AG08396 (cell line): ENCODE data around the gene UGCG.
A peak's percentile ranks its signal among the peaks of the same experiment; 100 is the strongest.
"Not testable (repeated sequence)": the region's sequence is repeated elsewhere in the genome, so short reads cannot be mapped to it uniquely, and the experiment has no call there.

Source experiments
- DNase-seq: peaks from one replicate; pipeline ENCODE4 v3.0.0; 2012; ENCODE audit warnings: low spot score, mixed read lengths

UGCG gene

GRCh38 chr9:111955048-111955447, 58.4 kb downstream of the UGCG start:
- DNase-seq = no peak

- DNase-seq = peak; percentile 59
Observed at GRCh38 chr9:111957856-111958631, 61.4 kb downstream of the UGCG start.

- DNase-seq = peak; percentile 47
Observed at GRCh38 chr9:111959468-111960359, 63.1 kb downstream of the UGCG start.

DNA sequence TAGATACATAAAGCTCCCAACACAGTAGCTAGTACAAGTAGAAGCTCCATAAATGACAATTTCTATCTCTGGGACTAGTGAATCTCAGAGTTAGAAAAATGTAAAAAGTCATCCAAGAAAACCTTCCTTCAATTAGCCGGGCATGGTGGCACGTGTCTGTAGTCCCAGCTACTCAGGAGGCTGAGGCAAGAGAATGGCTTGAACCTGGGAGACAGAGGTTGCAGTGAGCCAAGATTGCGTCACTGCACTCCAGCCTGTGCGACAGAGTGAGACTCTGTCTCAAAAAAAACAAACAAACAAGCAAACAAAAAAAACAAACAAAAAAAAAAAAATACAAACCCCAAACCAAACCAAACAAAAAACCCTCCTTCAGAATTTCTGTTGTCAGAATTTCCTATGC, 63.9 kb downstream of the UGCG start:
- not testable (repeated sequence) for DNase-seq

GRCh38 chr9:111961009-111961408, 64.4 kb downstream of the UGCG start:
- no peak for DNase-seq

GRCh38 chr9:111961575-111961974, 65.0 kb downstream of the UGCG start:
- DNase-seq = no peak

GRCh38 chr9:111962021-111962420, 65.4 kb downstream of the UGCG start:
- no peak for DNase-seq

DNA sequence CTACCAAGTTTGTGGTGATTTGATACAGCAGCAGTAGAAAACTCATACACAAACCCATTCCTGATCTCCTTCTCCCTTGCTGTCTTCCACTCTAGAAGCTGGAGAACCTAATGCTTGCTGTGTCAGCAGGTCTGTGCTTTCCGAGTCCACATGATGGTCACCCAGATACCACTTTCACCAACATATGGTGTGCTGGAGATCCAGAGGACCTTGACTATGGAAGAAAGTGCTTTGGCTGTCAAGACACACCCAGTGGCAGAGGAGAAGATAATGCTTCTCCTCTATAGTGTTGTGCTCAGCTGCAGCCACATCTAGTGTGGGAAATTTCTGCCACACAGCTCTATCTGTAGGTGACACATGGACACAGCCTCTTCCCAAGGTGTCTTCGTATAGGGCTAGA, 67.4 kb downstream of the UGCG start:
- no peak for DNase-seq

DNA sequence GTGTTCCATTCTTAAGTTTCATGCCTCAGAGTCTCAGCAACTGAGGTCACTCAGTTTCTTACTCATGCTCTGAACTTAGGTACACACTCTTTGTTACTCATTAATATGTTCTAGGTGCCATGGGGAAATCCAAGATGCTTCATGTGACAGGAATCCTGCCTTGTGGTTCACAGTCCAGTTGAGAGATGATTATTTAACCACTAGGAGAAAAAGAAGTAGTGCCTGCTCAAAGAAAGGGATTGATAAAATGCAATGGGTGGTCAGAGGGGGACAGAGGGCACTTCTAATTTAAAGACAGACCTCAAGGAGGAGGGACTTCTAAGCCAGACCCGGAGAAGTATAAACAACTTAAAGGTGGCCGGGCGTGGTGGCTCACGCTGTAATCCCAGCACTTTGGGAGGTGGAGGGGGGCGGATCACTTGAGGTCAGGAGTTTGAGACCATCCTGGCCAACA, 69.0 kb downstream of the UGCG start:
- DNase-seq = peak; percentile 70

- DNase-seq = no peak
Observed at GRCh38 chr9:111966124-111966723, 69.6 kb downstream of the UGCG start.

DNA sequence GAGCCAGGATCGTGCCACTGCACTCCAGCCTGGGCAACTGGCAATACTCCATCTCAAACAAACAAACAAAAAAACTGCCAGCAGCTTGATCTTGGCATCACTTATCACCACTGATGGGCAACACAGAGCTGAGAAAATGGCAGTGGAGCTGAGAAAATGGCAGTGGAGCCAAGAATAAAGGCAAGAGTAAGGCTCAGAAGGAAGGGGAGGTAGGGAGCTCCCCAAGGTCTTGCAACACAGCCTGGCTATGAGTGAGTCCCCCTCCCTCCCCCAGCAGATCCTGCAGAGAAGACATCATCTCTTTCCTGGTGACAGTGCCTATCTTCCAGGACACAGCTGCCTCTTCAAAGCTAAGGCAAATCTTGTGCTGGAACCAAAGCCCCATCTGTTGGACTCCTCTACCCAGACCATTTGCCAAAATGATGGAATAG, 70.3 kb downstream of the UGCG start:
- no peak for DNase-seq

GRCh38 chr9:111967621-111968020, 71.0 kb downstream of the UGCG start:
- no peak for DNase-seq

GRCh38 chr9:111969061-111969460, 72.4 kb downstream of the UGCG start:
- no peak for DNase-seq

GRCh38 chr9:111969622-111970021, 73.0 kb downstream of the UGCG start:
- DNase-seq = no peak

GRCh38 chr9:111970827-111971226, 74.2 kb downstream of the UGCG start:
- no peak for DNase-seq

DNA sequence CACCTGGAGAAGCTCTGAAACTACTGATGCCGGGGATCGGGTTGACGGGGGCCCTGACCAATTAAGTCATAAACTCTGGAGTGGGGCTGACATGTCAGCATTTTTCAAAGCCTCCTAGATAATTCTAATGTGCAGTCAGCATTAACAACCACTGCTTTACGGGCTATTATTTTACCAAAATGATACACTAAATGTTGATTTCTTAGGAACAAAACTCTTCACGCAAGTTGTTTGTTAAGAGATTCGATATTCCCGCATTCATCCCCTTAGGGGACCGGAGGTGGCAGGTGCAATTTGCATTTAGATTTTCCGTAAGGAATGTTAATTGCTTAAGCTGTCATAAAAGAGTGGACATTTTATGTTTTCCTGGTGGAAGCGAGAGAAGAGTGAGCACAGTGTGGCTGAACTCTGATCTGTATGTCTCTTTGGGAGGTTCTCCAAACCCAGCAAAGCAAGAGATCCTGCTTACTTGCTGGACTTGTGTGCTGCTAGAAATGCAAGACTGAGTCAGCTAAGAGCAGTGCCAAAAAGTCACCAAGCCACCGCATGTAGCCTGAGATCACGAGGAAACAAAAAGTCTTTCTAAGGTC, 77.6 kb downstream of the UGCG start:
- DNase-seq = peak; percentile 46

DNA sequence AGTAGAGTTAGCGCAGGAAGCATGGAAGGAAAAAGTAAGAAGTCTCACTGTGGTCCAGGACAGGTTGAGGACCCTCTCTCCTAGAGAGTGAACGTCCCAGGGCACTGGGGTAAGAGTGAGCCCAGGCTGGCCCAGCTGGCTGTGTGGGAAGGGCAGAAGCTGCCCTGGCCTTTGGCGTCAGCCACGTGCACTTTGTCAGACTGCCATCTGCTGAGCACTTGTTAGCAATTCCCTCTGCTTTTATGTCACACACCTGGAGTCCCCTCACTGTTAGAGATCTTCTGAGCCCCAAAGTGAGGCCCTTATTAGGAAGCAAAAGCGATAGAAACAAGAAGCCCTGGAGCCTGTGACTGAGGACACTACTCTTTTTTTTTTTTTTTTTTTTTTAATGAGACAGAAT, 79.1 kb downstream of the UGCG start:
- DNase-seq = no peak

- no peak for DNase-seq
Observed at GRCh38 chr9:111978616-111979015, 82.0 kb downstream of the UGCG start.

GRCh38 chr9:111979561-111979960, 82.9 kb downstream of the UGCG start:
- no peak for DNase-seq

GRCh38 chr9:111980398-111980797, 83.8 kb downstream of the UGCG start:
- DNase-seq = no peak

DNA sequence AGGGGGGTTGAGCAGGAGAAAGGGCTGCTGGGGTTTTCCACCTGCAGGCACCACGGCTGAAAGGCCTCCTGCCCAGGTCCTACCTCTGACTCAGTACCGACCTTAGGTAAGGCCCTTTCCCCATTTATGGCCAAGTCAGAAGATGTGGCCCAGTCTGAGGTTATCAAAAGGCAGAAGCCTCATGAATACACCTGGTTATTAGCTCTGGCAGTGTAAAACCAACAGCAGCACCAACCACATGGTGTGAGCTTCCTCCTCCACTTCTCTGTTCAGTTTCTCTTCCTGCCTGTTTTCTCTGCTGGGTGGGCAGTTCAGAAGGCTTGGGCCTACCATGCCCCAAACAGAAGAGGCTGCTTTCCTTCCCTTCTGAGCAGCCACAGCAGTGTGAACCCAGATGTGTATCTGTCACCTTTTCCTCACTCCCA, 86.9 kb downstream of the UGCG start:
- DNase-seq = no peak

DNA sequence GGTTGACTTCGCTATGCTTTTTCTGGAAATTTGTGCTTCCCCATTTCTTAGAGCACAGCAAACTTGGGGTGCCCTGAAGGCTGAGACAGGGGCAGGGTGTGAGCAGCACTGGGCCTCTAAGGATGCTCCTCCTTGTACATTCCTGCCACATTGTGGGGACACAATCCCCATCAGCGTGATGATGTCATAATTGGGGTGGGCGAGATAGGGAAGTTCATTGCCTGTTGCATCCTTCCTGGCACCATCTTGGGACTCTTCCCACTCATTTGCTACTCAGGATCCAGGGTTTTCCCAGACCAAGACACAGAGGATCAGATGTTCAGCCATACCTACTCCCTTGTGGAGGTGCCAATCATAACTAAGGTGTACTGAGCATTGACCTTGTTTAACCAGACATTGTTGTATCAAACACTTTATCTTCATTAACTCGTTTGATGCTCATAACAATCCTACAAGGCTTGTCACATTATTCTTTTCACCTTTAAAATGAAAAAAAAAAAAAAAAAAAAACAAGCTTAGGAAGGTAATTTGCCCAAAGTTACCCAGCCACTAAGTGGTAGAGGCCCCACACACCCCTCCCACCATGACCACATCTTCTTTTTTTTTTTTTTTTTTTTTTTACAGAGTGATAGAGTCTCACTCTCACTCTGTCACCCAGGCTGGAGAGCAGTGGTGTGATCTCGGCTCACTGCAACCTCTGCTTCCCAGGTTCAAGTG, 87.6 kb downstream of the UGCG start:
- DNase-seq = no peak
